Measurements from ENCODE around the gene TRANK1. TPM values are rescaled to one million over a fixed set of nuclear protein-coding genes. Genes with fewer than 3 reads are reported as not detected.

TRANK1 gene
- polyA plus RNA-seq, 1 donor (not counting 4 experiments of a cell fraction or from before 2014, with no cell fraction given), result 3.2 TPM

- peak; percentile 82 for FAIRE-seq
- TF ChIP-seq CTCF (optimal IDR thresholded peaks at IDR 0.05 in 1 of 3, IDR thresholded peaks at IDR 0.05 in 1 of 3, conservative IDR thresholded peaks at IDR 0.05 in 1 of 3; ENCODE audit: extremely low read depth in 1 of 3, insufficient read depth in 2 of 3, low read length in 3 of 3), result no peak
- TF ChIP-seq EZH2 (IDR thresholded peaks at IDR 0.05; ENCODE audit: low read length), result no peak
- dilution Hi-C loops (cut with MboI; ENCODE audit: extremely low pct_ligation_motif_present, low sequenced_read_pairs), result no loop called here
- Histone ChIP-seq H3K9me1 (ENCODE audit: control insufficient read depth, extremely low read depth, insufficient read depth, low read length) (no peaks in the 10 kb centered on the region), H3K4me3 (ENCODE audit: control insufficient read depth in 2 of 3, extremely low read depth in 1 of 3, insufficient read depth in 2 of 3, low read depth in 1 of 3, low read length in 3 of 3) (no peak overlapping the region), H3K9me3 (ENCODE audit: control insufficient read depth, low read depth, low read length) (no peaks in the 10 kb centered on the region), H4K20me1 (ENCODE audit: control insufficient read depth, extremely low read depth, insufficient read depth, low read length) (no peaks in the 10 kb centered on the region), H3K4me2 (ENCODE audit: control insufficient read depth, extremely low read depth, insufficient read depth, low read depth, low read length) (no peak overlapping the region), H3K27me3 (ENCODE audit: control insufficient read depth, extremely low read depth, insufficient read depth, low read length) (no peaks in the 10 kb centered on the region), H3K9ac (ENCODE audit: control insufficient read depth, extremely low read depth, insufficient read depth, low read length) (no peak overlapping the region), H3K36me3 (ENCODE audit: control insufficient read depth in 2 of 2, extremely low read depth in 1 of 2, insufficient read depth in 2 of 2, low read length in 2 of 2) (no peaks in the 10 kb centered on the region), H3K27ac (ENCODE audit: control insufficient read depth, insufficient read depth, low read length) (no peak overlapping the region), H2AFZ (ENCODE audit: control insufficient read depth, low read length) (no peak overlapping the region), H3K4me1 (ENCODE audit: control insufficient read depth, extremely low read depth, insufficient read depth, low read length) (peaks cover 6% of the 10 kb centered on the region), H3K79me2 (ENCODE audit: control insufficient read depth, insufficient read depth, low read length) (no peaks in the 10 kb centered on the region)
- DNase-seq (ENCODE audit: low read depth, low spot score), result no peak
These were observed 144.2 kb downstream of the TRANK1 start for GRCh38 chr3:36800533-36801116.

- H3K79me2 ChIP-seq (ENCODE audit: control insufficient read depth, insufficient read depth, low read length), result no peaks in the 10 kb centered on the region
- no peaks in the 10 kb centered on the region for H3K9me3 ChIP-seq (ENCODE audit: control insufficient read depth, low read depth, low read length)
- H2AFZ ChIP-seq (ENCODE audit: control insufficient read depth, low read length), result no peak overlapping the region
- peaks cover 6% of the 10 kb centered on the region for H3K4me1 ChIP-seq (ENCODE audit: control insufficient read depth, extremely low read depth, insufficient read depth, low read length)
- H3K4me3 ChIP-seq (ENCODE audit: control insufficient read depth in 2 of 3, extremely low read depth in 1 of 3, insufficient read depth in 2 of 3, low read depth in 1 of 3, low read length in 3 of 3), result no peak overlapping the region
- H3K9ac ChIP-seq (ENCODE audit: control insufficient read depth, extremely low read depth, insufficient read depth, low read length), result no peak overlapping the region
- no peaks in the 10 kb centered on the region for H3K27me3 ChIP-seq (ENCODE audit: control insufficient read depth, extremely low read depth, insufficient read depth, low read length)
- dilution Hi-C loops (cut with MboI; ENCODE audit: extremely low pct_ligation_motif_present, low sequenced_read_pairs), result no loop called here
- no peak overlapping the region for H3K27ac ChIP-seq (ENCODE audit: control insufficient read depth, insufficient read depth, low read length)
- no peak for TF ChIP-seq EZH2 (IDR thresholded peaks at IDR 0.05; ENCODE audit: low read length)
- no peak for TF ChIP-seq CTCF (optimal IDR thresholded peaks at IDR 0.05 in 1 of 3, IDR thresholded peaks at IDR 0.05 in 1 of 3, conservative IDR thresholded peaks at IDR 0.05 in 1 of 3; ENCODE audit: extremely low read depth in 1 of 3, insufficient read depth in 2 of 3, low read length in 3 of 3)
- no peaks in the 10 kb centered on the region for H3K36me3 ChIP-seq (ENCODE audit: control insufficient read depth in 2 of 2, extremely low read depth in 1 of 2, insufficient read depth in 2 of 2, low read length in 2 of 2)
- H3K9me1 ChIP-seq (ENCODE audit: control insufficient read depth, extremely low read depth, insufficient read depth, low read length), result no peaks in the 10 kb centered on the region
- H4K20me1 ChIP-seq (ENCODE audit: control insufficient read depth, extremely low read depth, insufficient read depth, low read length), result no peaks in the 10 kb centered on the region
- H3K4me2 ChIP-seq (ENCODE audit: control insufficient read depth, extremely low read depth, insufficient read depth, low read depth, low read length), result no peak overlapping the region
- FAIRE-seq (no peak), DNase-seq (ENCODE audit: low read depth, low spot score) (no peak)
These were observed 148.0 kb downstream of the TRANK1 start for GRCh38 chr3:36796881-36797280.

Measured in keratinocyte (primary cell).